HuH-7.5 (cell line): ENCODE data around the gene HPCAL4.

Source experiments
- DNase-seq: peaks from one replicate; pipeline ENCODE4 v3.0.0; 2011; ENCODE audit warnings: low spot score

The HPCAL4 gene

DNA sequence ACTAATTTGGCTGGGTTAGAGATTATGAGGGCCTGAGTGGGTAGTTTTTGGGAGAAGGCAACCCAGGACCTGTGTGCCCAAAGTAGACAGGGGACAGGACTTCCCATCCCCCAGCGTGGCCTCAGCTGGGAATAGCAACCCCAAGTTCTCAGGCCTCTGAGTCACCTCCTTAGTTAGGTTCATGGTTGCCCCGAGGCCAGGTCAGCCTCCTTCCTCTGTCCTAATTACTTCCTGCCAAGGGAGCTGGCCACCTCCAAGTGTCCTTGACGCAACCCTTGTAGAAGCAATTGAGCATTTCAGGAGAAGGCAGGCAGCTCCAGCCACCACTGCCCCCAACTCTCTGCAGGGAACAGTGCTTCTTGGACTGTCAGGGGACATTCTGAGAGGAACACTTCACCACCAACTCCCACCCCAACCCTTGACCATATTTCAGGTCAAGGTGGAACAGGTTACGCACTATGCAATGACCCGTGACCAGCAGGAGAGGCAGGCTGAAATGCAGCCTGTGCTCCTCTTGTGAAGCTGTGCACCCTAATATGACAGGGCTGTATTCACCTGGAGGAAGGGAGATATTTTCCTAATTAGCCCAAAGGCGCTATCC is 14.2 kb downstream of the HPCAL4 start:
- DNase-seq, result no peak

DNA sequence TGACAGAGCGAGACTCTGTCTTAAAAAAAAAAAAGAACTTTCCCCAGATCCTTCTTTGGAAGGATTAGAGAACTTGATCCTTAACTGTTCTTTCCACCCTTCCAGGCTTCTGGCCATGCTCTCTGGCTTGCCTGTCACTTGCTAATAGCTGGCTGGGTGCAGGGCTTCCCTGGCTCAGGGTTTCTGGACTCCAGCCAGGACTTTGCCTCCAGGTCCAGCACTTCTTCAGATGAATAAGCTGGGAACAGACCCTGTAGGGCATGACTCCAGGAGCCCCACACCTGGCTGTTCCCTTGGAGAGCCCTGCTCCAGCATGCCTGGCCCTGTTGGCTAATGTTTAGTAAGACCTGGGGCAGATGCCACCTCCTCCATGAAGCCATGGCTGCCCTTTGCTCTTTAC is 16.0 kb downstream of the HPCAL4 start:
- DNase-seq, result no peak

DNA sequence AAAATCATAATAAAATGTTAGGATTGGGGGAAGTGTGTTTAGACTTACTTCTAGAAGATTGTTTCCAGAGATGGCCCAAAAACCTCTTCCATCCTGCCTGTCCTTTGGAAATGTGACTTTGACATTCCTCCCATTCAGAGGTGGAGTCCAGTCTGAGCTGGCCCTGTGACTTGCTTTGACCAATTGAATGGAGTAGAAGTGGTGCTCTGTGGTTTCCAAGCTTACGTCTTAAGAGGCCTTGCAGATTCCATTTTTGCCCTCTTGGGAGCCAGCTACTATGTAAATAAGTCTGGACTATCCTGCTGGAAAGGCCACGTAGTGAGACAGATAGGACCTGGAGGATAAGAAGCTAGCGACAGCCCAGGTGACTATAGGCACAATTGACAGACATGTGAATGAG is 18.0 kb downstream of the HPCAL4 start:
- DNase-seq, result no peak

DNA sequence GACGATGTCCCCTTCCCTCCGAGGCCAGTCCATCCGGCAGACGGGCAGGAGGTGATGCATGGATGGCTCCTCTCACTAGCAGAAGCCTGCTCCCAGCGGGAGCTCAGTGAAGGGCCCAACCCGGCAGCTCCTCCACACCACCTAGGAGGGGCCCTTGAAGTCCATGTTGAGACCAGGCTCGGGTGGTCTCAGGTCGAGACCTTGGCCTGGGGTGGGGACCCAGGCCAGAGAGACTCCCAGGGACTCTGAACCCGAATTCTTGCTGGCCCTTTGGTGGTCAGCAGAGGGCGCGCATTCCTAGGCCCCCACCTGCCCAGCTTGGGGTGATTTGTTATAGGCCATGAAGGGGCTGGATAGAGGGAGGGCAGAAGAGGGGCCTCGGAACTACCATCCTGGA is 18.7 kb downstream of the HPCAL4 start:
- peak; percentile 47 for DNase-seq

GRCh38 chr1:39671793-39672550 is 19.3 kb downstream of the HPCAL4 start, which contains the start of gene NT5C1A:
NT5C1A (minus strand) TSS chr1:39672107; CDS start chr1:39672038, 69 bp downstream.
- peak; percentile 64 for DNase-seq

- DNase-seq, result no peak
These were observed 19.8 kb downstream of the HPCAL4 start for GRCh38 chr1:39671433-39671792.

- DNase-seq, result no peak
These were observed 20.5 kb downstream of the HPCAL4 start for GRCh38 chr1:39670689-39671088.

DNA sequence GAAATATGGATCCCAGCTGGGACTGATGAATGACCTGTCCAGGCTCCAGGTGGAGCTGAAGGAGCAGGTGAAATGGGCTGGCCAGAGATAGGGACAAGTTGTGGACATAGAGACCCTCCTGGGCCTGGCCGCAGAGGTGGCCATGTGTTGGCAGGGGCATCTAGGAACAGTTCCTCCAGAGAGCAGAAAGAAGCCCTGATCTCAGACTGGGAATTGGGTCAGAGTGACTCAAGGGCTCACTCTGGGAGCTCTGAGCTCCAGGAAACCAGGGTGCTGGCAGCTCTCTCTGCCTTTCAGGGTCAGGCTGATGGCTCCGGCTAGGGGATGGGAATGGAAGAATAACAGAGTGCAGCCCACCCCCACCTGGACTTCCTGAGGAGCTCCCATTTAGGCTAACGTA is 22.3 kb downstream of the HPCAL4 start:
- no peak for DNase-seq

- no peak for DNase-seq
These were observed 23.1 kb downstream of the HPCAL4 start for GRCh38 chr1:39668111-39668510.

- DNase-seq, result no peak
These were observed 24.5 kb downstream of the HPCAL4 start for GRCh38 chr1:39666772-39667171.

DNA sequence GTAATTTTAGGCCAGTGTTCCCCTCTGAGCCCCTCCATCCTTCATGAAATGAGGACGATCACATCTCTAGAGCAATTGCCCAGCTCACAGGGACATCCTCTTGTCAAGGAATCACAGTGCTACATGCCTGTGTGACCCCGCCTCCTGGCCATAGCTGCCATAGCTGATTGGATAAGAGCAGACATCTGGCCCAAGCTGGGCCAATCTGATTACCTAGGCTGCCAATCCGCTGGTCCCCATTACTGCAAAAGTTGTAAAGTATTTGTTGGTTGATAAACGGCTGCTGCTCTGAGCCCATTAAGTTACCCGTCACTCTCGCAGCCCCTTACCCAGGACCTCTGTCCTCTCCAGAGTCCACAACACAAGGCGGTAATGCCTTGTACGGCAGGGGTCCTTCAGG is 27.7 kb downstream of the HPCAL4 start:
- no peak for DNase-seq

- DNase-seq, result no peak
These were observed 28.4 kb downstream of the HPCAL4 start for GRCh38 chr1:39662861-39663260.

- no peak for DNase-seq
These were observed 31.7 kb downstream of the HPCAL4 start for GRCh38 chr1:39659538-39659937.

DNA sequence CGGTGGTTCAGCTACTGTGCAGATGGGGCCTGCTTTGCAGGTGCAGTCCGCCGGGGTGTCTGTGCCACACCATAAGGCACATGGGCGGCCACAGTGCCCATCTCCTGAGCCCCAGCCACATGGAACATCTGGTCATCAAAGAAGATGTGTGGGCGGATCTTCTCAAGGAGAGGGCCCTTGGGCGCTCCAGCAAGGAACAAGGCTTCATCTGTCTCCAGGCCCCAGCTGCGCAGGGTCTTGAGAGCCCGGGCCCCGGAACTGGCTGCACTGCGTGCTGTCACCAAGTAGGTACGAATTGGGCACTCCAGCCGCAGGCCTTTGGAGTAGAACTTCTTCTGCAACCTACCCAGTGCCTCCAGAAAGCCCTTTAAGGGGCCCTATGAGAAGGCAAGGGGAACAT is 32.1 kb downstream of the HPCAL4 start:
- DNase-seq, result no peak

GRCh38 chr1:39657923-39658485 is 33.2 kb downstream of the HPCAL4 start:
- DNase-seq, result peak; percentile 72

- no peak for DNase-seq
These were observed 33.8 kb downstream of the HPCAL4 start for GRCh38 chr1:39657402-39657801.

GRCh38 chr1:39656391-39656790 is 34.8 kb downstream of the HPCAL4 start:
- no peak for DNase-seq

DNA sequence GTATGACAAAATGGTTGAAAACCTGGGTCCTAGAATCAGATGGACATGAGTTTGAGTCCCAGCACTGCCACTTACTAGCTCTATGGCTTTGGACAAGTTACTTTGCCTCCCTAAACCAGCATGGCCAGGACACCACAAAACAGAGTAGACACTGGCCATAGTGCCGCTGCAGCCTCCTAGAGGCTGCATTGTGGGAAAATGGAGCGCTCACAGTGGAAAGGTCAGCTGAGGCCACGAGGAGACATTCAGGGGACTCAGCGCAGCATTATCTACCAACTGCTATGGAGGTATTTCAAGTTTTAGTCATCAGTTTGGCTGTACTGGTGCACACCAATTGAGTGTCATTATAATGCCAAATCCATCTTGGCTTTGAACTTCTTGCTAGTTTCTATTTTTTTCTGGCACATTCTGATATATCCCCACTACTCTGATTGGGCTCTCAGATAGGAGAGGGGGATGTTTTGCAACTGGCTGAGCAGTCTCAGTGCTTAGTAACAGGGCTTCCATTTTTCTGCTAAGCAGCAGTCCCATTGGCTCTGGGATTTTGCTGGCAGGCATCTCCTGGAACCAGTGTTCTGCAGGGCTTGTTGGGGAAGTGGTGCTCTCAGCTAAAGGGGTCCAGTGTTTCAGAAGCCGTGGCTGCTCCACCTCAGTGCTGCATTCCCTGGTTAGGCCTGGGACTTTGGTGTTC is 35.5 kb downstream of the HPCAL4 start:
- DNase-seq, result no peak

- DNase-seq, result no peak
These were observed 36.9 kb downstream of the HPCAL4 start for GRCh38 chr1:39654291-39654690.

GRCh38 chr1:39653546-39654031 is 37.6 kb downstream of the HPCAL4 start:
- no peak for DNase-seq

DNA sequence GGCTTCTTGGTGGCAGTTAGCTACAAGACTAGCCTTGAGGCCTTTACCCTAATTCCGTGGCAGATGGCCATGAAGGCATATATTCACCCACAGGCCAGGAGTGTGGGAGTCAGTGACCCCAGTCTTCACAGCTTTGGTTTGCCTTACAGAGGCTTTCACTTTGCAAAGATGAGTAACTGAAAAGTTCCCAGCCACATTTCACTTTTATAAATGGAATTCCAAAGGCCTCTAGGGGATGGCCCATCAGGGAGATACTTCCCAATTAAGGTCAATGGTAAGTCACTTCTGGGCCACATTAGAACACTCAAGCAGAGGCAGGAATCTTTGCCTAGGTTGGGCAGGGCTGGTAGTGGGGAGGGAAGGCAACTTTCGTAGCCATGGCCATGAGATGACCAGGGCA is 38.7 kb downstream of the HPCAL4 start:
- DNase-seq, result no peak

DNA sequence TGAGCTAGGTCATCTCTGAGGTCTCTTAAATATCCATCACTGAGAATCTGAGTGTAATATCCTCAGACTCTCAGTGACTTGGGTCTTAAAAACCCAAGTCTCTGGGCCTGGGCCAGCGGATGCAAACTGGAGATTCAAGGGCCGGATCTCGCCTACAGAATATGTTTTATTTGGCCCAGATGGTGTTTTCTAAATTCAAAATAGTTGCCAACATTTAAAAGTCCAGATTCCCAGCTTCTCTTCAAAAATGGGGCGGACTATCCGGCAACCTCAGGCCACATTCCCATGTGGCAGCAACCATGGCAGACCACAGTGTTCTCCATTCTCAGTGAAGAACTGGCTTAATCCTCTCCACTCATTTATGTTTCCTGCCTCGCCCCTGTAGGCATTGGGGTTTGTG is 39.1 kb downstream of the HPCAL4 start:
- no peak for DNase-seq

GRCh38 chr1:39650431-39650830 is 40.8 kb downstream of the HPCAL4 start:
- DNase-seq, result no peak
